Measurements from ENCODE around the gene RTTN.
"Not testable (repeated sequence)": the region's sequence is repeated elsewhere in the genome, so short reads cannot be mapped to it uniquely, and the experiment has no call there.

RTTN gene

GRCh38 chr18:70205421-70206397 is at the start of gene RTTN:
RTTN (minus strand) TSS chr18:70205687; CDS start chr18:70205658, 29 bp downstream.
- peak; percentile 48 for DNase-seq (ENCODE audit: low spot score)

DNA sequence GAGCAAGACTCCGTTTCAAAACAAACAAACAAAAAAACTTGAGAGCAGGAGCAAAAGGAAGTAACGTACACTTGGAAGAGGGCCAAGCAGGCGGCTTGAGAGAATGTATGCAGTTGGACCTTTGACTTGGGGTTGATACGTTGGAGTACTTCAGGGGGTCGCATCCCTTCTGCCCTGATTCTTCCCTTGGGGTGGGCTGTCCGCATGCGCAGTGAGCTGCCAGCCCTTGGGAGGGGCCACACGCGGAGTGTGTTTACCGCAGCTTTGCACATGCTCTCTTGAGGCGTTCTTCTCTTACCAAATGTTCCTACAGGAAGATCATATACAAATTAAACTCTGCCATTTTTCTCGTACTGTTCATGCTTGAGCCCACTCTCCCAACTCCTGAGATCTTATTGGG is 45.3 kb upstream of the RTTN start:
- DNase-seq (ENCODE audit: low spot score) = no peak

GRCh38 chr18:70249861-70250260 is 44.4 kb upstream of the RTTN start:
- not testable (repeated sequence) for DNase-seq (ENCODE audit: low spot score)

- no peak for DNase-seq (ENCODE audit: low spot score)
Observed at GRCh38 chr18:70249118-70249517, 43.6 kb upstream of the RTTN start.

- no peak for DNase-seq (ENCODE audit: low spot score)
Observed at GRCh38 chr18:70246061-70246466, 40.6 kb upstream of the RTTN start.

DNA sequence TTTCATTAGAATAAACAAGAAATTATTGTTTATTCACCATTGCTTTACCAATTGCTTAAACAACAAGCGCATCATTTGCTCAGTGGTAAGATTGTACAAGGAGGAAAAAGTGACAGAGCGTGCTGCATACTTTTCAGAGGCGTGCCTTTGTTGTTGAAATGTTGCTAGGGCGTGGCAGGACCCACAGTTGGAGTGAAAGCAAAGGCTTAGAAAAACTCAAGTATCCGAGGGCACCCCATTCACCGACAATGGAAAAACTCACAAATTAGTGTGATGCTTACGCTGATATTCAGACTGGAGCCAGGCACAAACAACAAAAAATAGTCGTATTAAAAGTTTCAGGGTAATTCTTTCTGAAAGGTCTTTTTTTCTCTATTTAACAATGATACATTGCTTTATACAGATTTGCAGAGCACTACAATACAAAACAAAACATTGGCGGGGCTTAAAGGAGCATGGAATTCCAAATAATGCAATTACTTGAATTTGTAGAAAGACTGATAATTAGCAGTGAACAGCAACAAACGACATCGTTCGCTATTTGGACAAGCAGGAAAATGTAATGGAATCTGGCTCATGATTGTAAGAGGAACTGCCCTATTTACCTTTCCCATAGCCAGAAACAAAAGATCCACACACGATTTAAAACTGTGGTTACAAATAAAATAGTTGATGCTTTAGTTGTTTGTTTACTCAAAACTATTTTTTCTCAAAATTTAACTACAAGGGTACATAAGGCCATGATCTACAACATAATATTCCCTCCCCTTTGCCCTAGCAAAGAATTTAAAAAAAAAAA is 37.8 kb upstream of the RTTN start:
- no peak for DNase-seq (ENCODE audit: low spot score)

DNA sequence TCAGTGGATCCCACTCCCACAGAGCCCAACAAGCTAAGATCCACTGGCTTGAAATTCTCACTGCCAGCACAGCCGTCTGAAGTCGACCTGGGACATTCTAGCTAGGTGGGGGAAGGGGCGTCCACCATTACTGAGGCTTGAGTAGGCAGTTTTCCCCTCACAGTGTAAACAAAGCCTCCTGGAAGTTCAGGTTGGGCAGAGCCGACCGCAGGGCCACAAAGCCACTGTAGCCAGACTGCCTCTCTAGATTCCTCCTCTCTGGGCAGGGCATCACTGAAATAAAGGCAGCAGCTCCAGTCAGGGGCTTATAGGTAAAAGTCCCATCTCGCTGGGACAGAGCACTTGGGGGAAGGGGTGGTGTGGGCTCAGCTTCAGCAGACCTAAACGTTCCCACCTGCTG is 31.4 kb upstream of the RTTN start:
- DNase-seq (ENCODE audit: low spot score) = not testable (repeated sequence)

DNA sequence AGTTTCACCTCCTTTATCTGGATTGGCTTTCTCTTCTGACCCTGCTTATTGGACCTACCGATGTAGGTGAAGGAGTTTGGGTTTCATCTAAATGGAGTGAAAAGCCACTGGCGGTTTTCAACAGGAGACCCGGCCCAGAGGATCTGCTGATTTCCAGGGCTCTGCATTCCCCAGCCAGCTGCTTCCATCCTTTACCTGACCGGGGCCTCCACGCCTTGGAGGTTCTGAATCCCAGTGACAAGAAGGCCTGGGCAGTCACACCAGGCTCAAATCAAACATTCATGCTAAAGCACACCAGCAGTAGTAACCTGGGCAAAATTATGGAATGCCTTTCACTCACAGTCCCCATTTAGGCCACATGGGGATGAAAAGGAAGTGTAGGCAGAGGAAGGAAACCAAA is 30.0 kb upstream of the RTTN start:
- DNase-seq (ENCODE audit: low spot score) = no peak

DNA sequence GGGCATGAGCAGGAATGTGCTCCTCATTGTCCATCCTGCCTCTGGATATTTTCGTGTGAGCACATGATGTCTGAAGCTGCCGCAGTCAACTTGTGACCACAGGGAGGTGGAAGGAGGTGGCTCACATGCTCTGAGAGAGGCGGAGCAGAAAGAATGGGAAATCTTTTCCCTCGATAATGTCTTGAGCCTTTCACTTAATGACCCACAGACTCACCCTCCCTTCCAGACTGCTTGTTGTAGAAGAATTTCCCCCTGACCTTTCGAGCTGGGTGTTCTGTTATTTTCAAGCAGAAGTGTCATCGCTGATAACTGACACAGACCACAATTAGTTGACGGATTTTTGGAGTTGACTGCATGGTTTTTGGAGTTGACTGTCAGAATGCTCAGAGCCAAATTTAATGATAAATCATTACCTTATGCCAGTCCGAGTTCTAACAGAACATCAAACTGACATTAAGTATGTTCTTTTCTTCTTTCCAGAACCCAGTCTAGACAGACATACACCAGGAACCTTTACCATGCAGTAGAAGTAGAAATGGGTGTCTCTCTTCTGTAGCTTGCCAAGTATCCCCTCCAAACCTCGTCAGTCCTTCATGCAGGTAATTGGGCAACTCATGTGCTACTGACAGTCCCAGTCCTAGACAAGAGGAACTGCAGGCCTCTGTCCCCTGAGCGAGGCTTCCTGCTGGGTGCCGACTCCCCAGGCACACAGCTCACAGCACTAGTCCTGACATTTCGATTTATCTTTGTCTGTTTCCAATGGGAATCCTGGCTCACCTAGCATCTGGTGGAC is 29.4 kb upstream of the RTTN start:
- no peak for DNase-seq (ENCODE audit: low spot score)

GRCh38 chr18:70233974-70234373 is 28.5 kb upstream of the RTTN start:
- DNase-seq (ENCODE audit: low spot score) = no peak

- DNase-seq (ENCODE audit: low spot score) = no peak
Observed at GRCh38 chr18:70232261-70232660, 26.8 kb upstream of the RTTN start.

DNA sequence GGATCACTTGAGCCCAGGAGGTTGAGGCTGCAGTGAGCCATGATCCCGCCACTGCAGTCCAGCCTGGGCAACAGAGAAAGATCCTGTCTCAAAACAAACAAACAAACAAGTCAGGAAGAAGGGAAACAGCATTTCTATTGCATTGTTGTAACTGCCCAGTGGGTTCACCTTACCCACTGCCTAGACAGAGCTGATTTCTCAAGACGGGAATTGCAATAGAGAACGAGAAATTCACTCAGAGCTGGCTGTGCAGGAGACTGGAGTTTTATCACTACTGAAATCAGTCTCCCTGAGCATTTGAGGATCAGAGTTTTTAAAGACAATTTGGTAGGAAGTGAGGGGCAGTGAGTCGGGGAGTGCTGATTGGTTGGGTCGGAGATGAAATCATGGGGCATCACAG is 24.2 kb upstream of the RTTN start:
- no peak for DNase-seq (ENCODE audit: low spot score)

GRCh38 chr18:70228536-70228935 is 23.0 kb upstream of the RTTN start:
- DNase-seq (ENCODE audit: low spot score) = no peak

DNA sequence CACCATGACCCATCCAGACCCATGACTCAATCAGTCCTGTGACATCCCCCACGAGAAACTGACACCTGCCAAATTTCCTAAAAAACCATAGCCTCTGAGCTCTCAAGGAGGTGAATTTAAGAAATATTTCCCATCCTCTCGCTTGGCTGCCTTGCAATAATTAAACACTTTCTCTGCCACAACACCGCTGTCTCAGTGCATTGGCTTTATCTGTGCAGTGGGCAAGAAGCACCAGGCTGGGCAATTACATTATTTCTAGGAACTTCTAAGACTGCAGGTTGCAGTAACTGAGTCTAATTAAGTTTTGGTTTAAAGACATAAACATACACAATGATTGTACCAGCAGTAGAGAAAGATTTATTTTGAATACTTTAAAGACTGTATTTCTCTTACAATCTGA is 22.0 kb upstream of the RTTN start:
- DNase-seq (ENCODE audit: low spot score) = no peak

GRCh38 chr18:70221915-70222278 is 16.4 kb upstream of the RTTN start:
- DNase-seq (ENCODE audit: low spot score) = no peak

DNA sequence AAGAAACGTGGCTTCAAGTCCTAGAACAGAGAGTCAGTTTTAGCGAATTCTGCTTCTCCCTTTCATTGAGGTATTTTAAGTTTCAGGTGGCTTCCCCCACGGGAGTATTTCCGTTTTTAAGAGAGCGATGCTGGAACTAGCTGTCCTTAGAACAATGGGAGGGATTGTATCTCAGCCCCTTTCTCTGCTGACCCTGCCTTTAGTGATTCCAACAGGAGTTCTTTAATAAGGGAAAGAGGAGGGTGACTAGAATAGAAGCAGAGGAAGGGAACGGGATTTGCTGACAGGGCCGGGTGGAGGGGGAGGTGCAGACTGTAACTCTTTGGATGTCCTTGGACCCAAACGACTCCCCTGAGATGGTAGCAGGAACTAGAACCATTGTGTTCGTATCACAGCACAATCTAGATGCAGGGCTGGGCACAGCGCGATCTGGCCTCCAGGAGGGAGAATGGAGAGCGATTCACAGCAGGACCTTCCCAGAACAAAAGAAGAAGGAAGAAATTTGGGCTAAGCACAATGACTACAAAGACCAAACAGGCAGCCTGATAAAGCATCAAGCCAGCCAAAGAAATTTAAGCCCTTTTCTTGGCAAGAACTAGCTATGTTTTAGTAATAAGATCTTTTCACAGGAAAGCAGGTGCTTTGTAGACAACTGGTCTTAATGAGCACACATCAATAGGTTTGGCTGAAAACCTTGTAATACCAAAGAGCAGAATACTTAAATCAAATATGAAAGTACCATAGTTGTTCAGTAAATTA is 15.8 kb upstream of the RTTN start:
- no peak for DNase-seq (ENCODE audit: low spot score)

GRCh38 chr18:70220628-70221027 is 15.1 kb upstream of the RTTN start:
- DNase-seq (ENCODE audit: low spot score) = no peak

DNA sequence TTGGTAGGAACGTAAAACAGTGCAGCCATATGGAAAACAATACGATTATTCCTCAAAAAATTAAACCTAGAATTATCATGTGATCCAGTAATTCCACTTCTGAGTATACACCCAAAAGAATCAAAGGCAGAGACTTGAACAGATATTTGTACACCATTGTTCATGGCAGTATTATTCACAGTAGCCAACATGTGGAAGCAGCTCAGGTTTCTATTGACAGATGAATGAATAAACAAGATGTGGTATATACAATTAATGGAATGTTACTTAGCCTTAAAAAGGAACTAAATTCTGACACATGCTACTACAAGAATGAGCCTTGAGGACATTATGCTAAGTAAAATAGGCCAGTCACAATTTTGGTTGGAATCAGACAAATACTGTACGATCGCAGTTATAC is 14.2 kb upstream of the RTTN start:
- no peak for DNase-seq (ENCODE audit: low spot score)

DNA sequence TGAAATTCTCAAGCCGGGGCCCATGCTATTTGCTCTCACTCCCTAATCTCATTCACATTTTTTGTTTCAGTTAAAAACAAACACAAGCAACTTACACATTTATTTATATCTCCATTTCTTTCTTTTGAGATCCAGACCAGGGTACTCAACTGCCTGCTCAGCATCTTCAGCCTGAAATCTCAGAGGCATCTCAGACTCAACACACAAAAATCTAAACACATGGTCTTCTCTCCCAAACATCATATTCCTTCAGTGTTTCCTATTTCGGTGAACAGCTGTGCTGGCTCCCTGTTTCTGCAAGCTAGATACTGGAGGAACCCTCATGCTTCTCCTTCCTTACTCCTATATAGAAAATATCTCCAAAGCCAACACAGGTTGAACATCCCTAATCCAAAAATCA is 11.3 kb upstream of the RTTN start:
- DNase-seq (ENCODE audit: low spot score) = no peak

DNA sequence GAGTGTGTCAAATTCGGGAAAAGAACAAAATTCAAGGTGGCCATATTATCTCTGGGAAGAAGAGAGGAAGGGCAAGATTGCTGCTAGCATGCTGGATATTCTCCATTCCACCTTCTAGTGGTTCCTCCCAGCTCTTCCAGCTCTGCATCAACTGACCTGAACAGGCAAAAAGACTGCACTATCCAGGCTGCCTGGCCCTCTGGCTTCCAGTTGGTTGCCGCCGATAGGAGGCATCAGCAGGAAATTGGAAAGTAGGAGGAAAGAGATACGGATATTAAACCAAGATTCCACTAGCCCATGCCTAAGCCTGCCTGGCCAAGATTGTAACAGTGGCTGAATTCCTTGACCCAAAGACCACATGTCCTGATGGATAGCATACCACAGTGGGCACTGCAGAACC is 1.7 kb upstream of the RTTN start:
- no peak for DNase-seq (ENCODE audit: low spot score)

- DNase-seq (ENCODE audit: low spot score) = no peak
Observed at GRCh38 chr18:70200286-70200685, 5.2 kb downstream of the RTTN start.

DNA sequence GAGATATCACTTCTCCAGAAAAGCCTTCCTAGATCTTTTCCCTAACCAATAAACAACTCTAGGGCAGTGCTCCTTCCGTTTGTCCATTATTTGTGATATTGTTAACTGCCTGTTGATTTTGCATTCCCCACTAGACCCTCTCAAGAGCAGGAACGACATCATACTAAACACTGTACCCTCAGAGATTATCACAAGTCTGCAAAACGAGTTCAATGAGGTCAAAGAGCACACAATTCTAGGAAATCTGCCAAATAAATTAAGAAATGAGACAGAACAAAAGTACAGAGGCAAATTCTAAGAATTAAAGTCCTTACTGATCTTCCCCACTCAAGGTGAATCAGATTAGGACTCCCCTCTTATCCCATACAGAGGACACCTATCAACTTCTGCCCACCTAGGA is 7.6 kb downstream of the RTTN start:
- DNase-seq (ENCODE audit: low spot score) = no peak

All from HuH-7 (cell line).